GM21447 (cell line): ENCODE measurements around the gene TRPM5.

Experiments used
- ATAC-seq: cut with Tn5 transposase; IDR thresholded peaks from one replicate; pipeline ENCODE4 v1.9.1; 2021; ENCODE audit not compliant: unreplicated experiment

Gene TRPM5

GRCh38 chr11:2406878-2407410 lies 37.4 kb downstream of the TRPM5 start:
- no peak for ATAC-seq

GRCh38 chr11:2406451-2406850 lies 37.9 kb downstream of the TRPM5 start:
- ATAC-seq: no peak

- ATAC-seq: no peak
Observed at GRCh38 chr11:2404735-2405196, 39.5 kb downstream of the TRPM5 start.

- ATAC-seq: no peak
Observed at GRCh38 chr11:2402890-2403645, 41.2 kb downstream of the TRPM5 start.

- ATAC-seq: no peak
Observed at GRCh38 chr11:2402106-2402505, 42.2 kb downstream of the TRPM5 start.

- ATAC-seq: no peak
Observed at GRCh38 chr11:2401436-2401984, 42.8 kb downstream of the TRPM5 start.

GRCh38 chr11:2400762-2401435 lies 43.4 kb downstream of the TRPM5 start:
- ATAC-seq: no peak

GRCh38 chr11:2400069-2400761 lies 44.1 kb downstream of the TRPM5 start, which contains the start of gene TSSC4:
Gene TSSC4, plus strand, starts transcription at chr11:2400750. Its CDS starts 1,884 bp downstream, at chr11:2402634.
- ATAC-seq: peak; percentile 78

- ATAC-seq: no peak
Observed at GRCh38 chr11:2399488-2400068, 44.7 kb downstream of the TRPM5 start.

- ATAC-seq: no peak
Observed at GRCh38 chr11:2398664-2399355, 45.5 kb downstream of the TRPM5 start.

GRCh38 chr11:2397005-2397404 lies 47.3 kb downstream of the TRPM5 start:
- ATAC-seq: no peak

- no peak for ATAC-seq
Observed at GRCh38 chr11:2396471-2396870, 47.8 kb downstream of the TRPM5 start.

- no peak for ATAC-seq
Observed at GRCh38 chr11:2395856-2396255, 48.5 kb downstream of the TRPM5 start.

- ATAC-seq: no peak
Observed at GRCh38 chr11:2395211-2395730, 49.0 kb downstream of the TRPM5 start.

- ATAC-seq: no peak
Observed at GRCh38 chr11:2394818-2395105, 49.6 kb downstream of the TRPM5 start.
